GM19438 (cell line): ENCODE measurements around the gene HPX.

Source experiments
- ATAC-seq: cut with Tn5 transposase; IDR thresholded peaks from one replicate; pipeline ENCODE4 v1.9.1; 2021; ENCODE audit warnings: low read depth; ENCODE audit not compliant: unreplicated experiment

The HPX gene

GRCh38 chr11:6418557-6419008 lies 22.2 kb downstream of the HPX start:
- no peak for ATAC-seq

- no peak for ATAC-seq
These were observed 22.8 kb downstream of the HPX start for GRCh38 chr11:6417907-6418556.

GRCh38 chr11:6415797-6416196 lies 25.0 kb downstream of the HPX start:
- no peak for ATAC-seq

GRCh38 chr11:6414874-6415328 lies 25.9 kb downstream of the HPX start:
- ATAC-seq: no peak

- ATAC-seq: no peak
These were observed 27.0 kb downstream of the HPX start for GRCh38 chr11:6413791-6414201.

GRCh38 chr11:6411594-6412031 lies 29.2 kb downstream of the HPX start:
- ATAC-seq: no peak

GRCh38 chr11:6410695-6411430 lies 29.9 kb downstream of the HPX start:
- no peak for ATAC-seq

GRCh38 chr11:6406370-6406769 lies 34.4 kb downstream of the HPX start:
- ATAC-seq: no peak

- ATAC-seq: no peak
These were observed 34.9 kb downstream of the HPX start for GRCh38 chr11:6405846-6406245.

GRCh38 chr11:6405052-6405667 lies 35.6 kb downstream of the HPX start:
- ATAC-seq: no peak

- no peak for ATAC-seq
These were observed 36.3 kb downstream of the HPX start for GRCh38 chr11:6404342-6405051.

- no peak for ATAC-seq
These were observed 37.2 kb downstream of the HPX start for GRCh38 chr11:6403539-6403938.

- ATAC-seq: peak; percentile 97
These were observed 38.2 kb downstream of the HPX start for GRCh38 chr11:6402561-6402981.

- ATAC-seq: peak; percentile 43
These were observed 38.7 kb downstream of the HPX start for GRCh38 chr11:6402061-6402470.

- no peak for ATAC-seq
These were observed 39.3 kb downstream of the HPX start for GRCh38 chr11:6401464-6401863.

GRCh38 chr11:6400431-6401345 lies 40.1 kb downstream of the HPX start:
- no peak for ATAC-seq

GRCh38 chr11:6397636-6398035 lies 43.2 kb downstream of the HPX start:
- ATAC-seq: no peak

- no peak for ATAC-seq
These were observed 43.6 kb downstream of the HPX start for GRCh38 chr11:6397156-6397555.

GRCh38 chr11:6395470-6396060 lies 45.2 kb downstream of the HPX start:
- no peak for ATAC-seq
